Measurements from ENCODE around the gene TLR9. TPM values are rescaled to one million over a fixed set of nuclear protein-coding genes. Genes with fewer than 3 reads are reported as not detected.

The TLR9 gene
- total and polyA plus RNA-seq, 3 donors from 2014 or later, result 0.08 to 0.25 (median 0.20) TPM

GRCh38 chr3:52197499-52197841 is 28.0 kb downstream of the TLR9 start:
- no peaks in the 10 kb centered on the region for H3K9me3 ChIP-seq
- H3K4me1 ChIP-seq, result peaks cover 47% of the 10 kb centered on the region
- intact Hi-C loops (cut with DNase I; ENCODE audit: low total_unique reads), result no loop called here
- WGBS, 2 donors, result 32 to 44% methylated on average over 10 of the region's 10 CpGs
- no peak for DNase-seq
- peak overlapping the region; percentile 82 to 85 for H3K4me3 ChIP-seq
- TF ChIP-seq POLR2A (IDR thresholded peaks at IDR 0.05) (no peak), CTCF (IDR thresholded peaks at IDR 0.05) (no peak)
- peak overlapping the region; percentile 40 to 82 for H3K27ac ChIP-seq
- H3K36me3 ChIP-seq (ENCODE audit: low read depth, missing control alignments), result no peaks in the 10 kb centered on the region
- no peaks in the 10 kb centered on the region for H3K27me3 ChIP-seq

GRCh38 chr3:52196977-52197376 is 28.5 kb downstream of the TLR9 start:
- intact Hi-C loops (cut with DNase I; ENCODE audit: low total_unique reads), result no loop called here
- Histone ChIP-seq H3K27ac (no peak overlapping the region), H3K36me3 (ENCODE audit: low read depth, missing control alignments) (no peaks in the 10 kb centered on the region), H3K27me3 (no peaks in the 10 kb centered on the region), H3K4me1 (peaks cover 48% of the 10 kb centered on the region), H3K9me3 (no peaks in the 10 kb centered on the region), H3K4me3 (no peak overlapping the region)
- DNase-seq, result no peak
- whole genome bisulfite sequencing, 2 donors, result 51 to 54% methylated on average over 3 of the region's 3 CpGs
- TF ChIP-seq POLR2A (IDR thresholded peaks at IDR 0.05), result no peak
- TF ChIP-seq CTCF (IDR thresholded peaks at IDR 0.05), result no peak

- H3K9me3 ChIP-seq, result no peaks in the 10 kb centered on the region
- WGBS, 2 donors, result 73 to 83% methylated on average over 10 of the region's 10 CpGs
- DNase-seq, result no peak
- no peak for TF ChIP-seq CTCF (IDR thresholded peaks at IDR 0.05)
- no peak for TF ChIP-seq POLR2A (IDR thresholded peaks at IDR 0.05)
- H3K27me3 ChIP-seq, result no peaks in the 10 kb centered on the region
- intact Hi-C loops (cut with DNase I; ENCODE audit: low total_unique reads), result no loop called here
- no peaks in the 10 kb centered on the region for H3K36me3 ChIP-seq (ENCODE audit: low read depth, missing control alignments)
- peak overlapping the region in 1 of 2 donors; percentile 18 for H3K27ac ChIP-seq
- peaks cover 58% of the 10 kb centered on the region for H3K4me1 ChIP-seq
- H3K4me3 ChIP-seq, result no peak overlapping the region
Measured at GRCh38 chr3:52195823-52196331, 29.6 kb downstream of the TLR9 start.

GRCh38 chr3:52195291-52195597 is 30.2 kb downstream of the TLR9 start:
- Histone ChIP-seq H3K36me3 (ENCODE audit: low read depth, missing control alignments) (no peaks in the 10 kb centered on the region), H3K4me3 (no peak overlapping the region), H3K4me1 (peaks cover 64% of the 10 kb centered on the region), H3K9me3 (no peaks in the 10 kb centered on the region), H3K27me3 (no peaks in the 10 kb centered on the region), H3K27ac (no peak overlapping the region)
- intact Hi-C loops (cut with DNase I; ENCODE audit: low total_unique reads), result no loop called here
- WGBS, 2 donors, result 88 to 96% methylated on average over 3 of the region's 3 CpGs
- DNase-seq, result no peak
- TF ChIP-seq POLR2A (IDR thresholded peaks at IDR 0.05) (no peak), CTCF (IDR thresholded peaks at IDR 0.05) (no peak)

- Histone ChIP-seq H3K27ac (no peak overlapping the region), H3K27me3 (no peaks in the 10 kb centered on the region), H3K9me3 (no peaks in the 10 kb centered on the region), H3K4me1 (peaks cover 67% of the 10 kb centered on the region), H3K4me3 (no peak overlapping the region), H3K36me3 (ENCODE audit: low read depth, missing control alignments) (no peaks in the 10 kb centered on the region)
- TF ChIP-seq CTCF (IDR thresholded peaks at IDR 0.05), result no peak
- TF ChIP-seq POLR2A (IDR thresholded peaks at IDR 0.05), result no peak
- intact Hi-C loops (cut with DNase I; ENCODE audit: low total_unique reads), result no loop called here
- peak; percentile 75 for DNase-seq
- WGBS, 2 donors, result 53 to 55% methylated on average over 14 of the region's 14 CpGs
Measured at GRCh38 chr3:52194485-52195290, 30.8 kb downstream of the TLR9 start.

Measured in testis (tissue), 3 donors.